SKM-1 treated with dmso at 0.1 percent for 144 hours (cell line): ENCODE results near the gene GRM4.

Source experiments
- DNase-seq: peaks from one replicate; lab custom pipeline; 2025; ENCODE audit not compliant: unreplicated experiment; lab: John Stamatoyannopoulos, UW

GRM4 gene

GRCh38 chr6:33999567-33999966, 146.3 kb downstream of the GRM4 start:
- no peak for DNase-seq

- no peak for DNase-seq
Measured at GRCh38 chr6:33998660-33999059, 147.2 kb downstream of the GRM4 start.

- DNase-seq, result no peak
Measured at GRCh38 chr6:33997265-33997664, 148.6 kb downstream of the GRM4 start.

- no peak for DNase-seq
Measured at GRCh38 chr6:33996120-33996475, 149.8 kb downstream of the GRM4 start.

DNA sequence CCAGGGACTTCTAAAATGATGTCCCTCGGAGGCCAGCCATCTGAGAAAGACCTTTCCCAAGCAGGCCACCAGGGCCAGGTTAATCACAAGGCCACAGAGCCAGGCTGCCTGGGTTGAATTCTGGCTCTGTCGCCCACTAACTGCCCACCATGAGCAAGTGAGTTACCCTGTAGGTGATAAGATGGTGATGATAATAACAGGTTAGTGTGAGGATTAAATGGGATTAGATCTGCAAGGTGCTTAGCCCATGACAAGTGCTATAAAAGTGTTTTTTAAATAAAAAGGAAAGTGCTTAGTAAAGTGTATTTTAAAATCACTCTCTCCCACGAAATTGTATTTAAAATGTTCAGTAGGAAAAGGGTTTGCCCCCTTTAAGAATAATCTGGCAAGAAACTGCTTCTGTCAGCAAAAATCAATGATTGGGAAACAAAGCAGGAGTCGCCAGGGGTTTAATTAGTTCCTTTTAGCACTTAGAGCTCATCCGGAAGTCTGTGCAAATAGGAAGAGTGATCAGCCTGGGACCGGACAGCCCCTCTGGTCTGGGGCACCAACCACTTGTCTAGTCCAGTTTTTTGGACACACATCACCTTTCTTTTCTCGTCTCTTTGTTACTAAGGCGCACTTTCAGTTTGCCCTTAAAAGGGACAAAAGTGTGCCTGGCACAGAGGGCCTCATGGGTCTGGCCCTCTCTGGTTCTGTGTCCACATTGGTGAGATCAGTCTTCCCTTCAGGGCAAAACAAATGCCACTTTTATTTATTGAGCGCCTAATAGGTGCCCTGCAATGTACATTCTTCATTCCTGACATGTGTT, 150.4 kb downstream of the GRM4 start:
- no peak for DNase-seq

GRCh38 chr6:33994472-33995308, 151.2 kb downstream of the GRM4 start:
- DNase-seq, result no peak

GRCh38 chr6:33993653-33994471, 152.0 kb downstream of the GRM4 start:
- no peak for DNase-seq

DNA sequence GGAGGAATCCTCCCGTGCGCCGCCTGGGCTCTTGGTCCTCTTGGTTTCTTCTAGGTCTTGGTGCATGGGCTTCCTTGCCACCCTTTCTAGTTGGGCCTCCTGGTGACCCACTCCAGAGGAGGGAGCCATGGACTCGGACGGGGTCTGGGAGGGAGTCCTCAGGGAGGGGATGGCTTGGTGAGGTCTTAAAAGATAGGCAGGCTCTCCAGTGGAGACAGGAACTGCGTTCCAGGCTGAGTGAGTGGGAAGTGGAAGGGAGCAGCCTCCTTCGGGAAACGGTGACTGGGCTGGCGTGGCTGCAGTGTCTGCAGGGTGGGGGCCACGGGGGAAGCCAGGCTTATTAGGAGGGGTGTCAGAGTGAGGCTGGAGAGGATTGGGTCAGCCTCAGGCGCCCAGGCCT, 152.8 kb downstream of the GRM4 start:
- DNase-seq, result no peak

GRCh38 chr6:33992191-33992590, 153.7 kb downstream of the GRM4 start:
- no peak for DNase-seq

DNA sequence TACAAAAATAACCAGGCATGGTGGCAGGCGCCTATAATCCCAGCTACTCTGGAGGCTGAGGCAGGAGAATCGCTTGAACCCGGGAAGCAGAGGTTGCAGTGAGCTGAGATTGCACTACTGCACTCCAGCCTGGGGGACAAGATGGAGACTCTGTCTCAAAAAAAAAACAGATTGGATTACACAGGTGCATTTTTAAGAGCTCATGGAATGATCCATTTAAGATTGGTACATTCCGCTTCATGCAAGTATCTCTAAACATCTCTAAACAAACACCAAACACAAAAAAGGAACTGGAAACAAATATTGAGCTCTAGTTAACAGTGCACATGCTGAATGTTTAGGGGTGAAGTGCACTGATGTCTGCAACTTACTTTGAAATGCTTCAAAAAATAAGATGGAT, 154.3 kb downstream of the GRM4 start:
- no peak for DNase-seq

- no peak for DNase-seq
Measured at GRCh38 chr6:33990061-33990541, 155.8 kb downstream of the GRM4 start.

DNA sequence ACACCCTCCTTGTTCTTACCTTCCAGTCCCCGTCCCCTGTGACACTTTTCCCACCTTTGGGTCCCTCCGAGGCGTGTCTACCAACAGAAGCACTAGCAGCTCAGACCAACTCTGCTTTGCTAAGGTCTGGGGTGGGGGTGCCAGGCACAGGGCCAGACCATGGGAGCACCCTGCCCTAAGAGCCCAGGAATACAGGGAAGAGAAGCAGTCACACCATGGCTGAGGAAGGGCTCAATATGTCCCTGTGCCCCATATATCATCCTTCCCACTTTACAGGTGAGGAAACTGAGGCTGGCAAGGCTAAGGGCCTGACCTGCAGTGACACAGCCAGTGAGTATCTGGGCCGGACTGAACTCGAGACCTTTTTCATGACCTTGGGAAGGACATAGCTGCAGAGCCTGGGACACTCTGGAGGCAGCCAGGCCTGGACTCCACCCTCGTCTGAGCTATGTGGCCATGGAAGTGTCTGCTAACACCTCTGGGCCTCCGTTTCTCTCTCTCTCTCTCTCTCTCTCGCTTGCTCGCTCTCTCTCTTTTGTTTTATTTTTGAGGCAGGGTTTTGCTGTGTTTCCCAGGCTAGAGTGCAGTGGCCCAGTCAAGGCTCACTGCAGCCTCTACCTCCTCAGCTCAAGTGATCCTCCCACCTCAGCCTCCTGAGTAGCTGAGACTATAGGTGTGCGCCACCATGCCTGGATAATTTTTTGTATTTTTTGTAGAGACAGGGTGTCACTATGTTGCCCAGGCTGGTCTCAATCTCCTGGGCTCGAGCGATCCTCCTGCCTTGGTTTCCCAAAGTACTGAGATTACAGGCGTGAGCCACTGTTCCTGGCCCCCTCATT, 156.7 kb downstream of the GRM4 start:
- DNase-seq, result no peak

DNA sequence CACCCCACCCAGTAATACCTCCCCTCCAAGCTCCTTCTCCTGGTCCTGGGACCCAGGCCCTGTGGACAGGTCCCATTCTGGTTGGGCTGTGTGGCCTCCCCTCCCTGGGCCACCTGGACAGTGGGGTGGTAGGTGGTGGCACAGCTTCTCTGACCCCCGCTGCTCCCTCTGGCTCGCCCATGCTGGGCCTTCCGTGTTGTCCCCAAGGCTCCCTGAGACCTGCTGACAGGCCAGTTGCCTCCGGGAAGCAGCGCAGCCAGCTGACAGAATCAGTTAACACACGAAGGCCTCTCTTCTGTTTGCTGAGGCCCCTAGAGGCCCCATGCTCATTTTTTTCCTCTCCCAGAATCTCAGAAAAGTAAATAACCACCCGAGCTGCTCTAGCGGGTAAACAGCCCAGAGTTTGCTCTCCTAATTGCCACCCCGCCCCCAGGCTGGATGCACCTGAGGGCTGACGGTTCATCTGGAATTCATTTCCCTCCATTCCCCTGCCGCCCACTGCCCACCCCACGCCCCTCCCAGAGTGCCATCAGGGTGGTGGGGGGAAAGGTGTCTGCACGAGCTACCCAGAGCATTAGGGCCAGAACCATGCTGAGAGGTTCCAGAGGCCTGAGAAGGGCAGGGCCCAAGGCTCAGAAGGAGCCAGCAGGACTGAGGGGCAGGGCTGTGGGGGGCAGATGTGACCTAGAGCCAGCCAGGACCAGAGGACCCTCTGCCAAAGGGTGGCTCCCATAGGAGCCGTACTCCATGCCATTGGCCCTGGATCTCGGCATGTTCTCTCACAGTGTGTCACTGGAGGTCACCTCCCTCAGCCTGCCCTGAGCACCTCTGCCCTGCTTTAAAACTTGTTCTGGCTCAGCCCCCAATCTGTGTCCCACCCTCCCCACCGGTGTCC, 157.5 kb downstream of the GRM4 start:
- no peak for DNase-seq

DNA sequence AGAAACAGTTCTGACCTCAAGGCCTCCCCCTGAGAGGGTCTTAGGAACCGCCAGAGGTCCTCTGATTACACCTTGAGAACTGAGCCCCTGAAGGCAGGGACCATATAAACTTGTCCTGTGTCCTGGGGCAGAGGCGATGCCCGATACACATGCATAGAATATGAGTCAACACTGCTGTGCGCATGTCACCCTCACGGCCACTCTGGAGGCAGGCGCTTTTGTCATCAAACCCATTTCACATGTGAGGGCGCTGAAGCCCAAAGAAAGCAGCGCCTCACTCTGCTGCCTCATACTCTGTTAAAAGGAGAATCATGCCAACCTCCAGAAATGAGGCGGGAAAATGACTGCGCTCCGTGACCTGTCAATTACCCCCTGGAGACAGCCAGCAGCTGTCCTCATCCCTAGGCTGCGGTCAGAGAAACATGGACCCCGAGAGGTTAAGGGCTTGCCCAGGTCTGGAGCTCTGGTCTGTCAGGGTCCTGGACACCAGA, 158.3 kb downstream of the GRM4 start:
- DNase-seq, result no peak

GRCh38 chr6:33985947-33986346, 159.9 kb downstream of the GRM4 start:
- no peak for DNase-seq

DNA sequence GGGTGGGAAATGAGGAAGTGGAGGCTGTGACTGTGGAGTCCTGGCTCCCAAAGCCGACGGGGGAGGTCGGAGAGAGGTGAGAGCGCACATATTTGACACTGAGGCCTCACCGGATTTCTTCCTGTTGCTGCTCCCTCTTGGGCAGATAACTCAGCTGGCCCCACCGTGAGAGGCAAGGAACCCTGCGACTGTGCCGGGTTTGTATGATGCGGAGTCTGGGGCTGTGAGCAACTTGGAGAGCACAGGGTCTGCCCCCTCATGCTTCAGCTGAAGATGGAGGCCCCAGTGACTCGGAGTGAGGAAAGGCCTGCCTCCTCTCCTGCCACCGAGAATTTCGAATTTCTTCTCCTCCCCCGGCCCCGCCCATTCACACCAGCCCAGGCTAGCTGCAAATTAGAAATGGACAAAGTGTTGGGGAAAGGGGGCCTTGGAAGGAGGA, 160.6 kb downstream of the GRM4 start:
- no peak for DNase-seq

DNA sequence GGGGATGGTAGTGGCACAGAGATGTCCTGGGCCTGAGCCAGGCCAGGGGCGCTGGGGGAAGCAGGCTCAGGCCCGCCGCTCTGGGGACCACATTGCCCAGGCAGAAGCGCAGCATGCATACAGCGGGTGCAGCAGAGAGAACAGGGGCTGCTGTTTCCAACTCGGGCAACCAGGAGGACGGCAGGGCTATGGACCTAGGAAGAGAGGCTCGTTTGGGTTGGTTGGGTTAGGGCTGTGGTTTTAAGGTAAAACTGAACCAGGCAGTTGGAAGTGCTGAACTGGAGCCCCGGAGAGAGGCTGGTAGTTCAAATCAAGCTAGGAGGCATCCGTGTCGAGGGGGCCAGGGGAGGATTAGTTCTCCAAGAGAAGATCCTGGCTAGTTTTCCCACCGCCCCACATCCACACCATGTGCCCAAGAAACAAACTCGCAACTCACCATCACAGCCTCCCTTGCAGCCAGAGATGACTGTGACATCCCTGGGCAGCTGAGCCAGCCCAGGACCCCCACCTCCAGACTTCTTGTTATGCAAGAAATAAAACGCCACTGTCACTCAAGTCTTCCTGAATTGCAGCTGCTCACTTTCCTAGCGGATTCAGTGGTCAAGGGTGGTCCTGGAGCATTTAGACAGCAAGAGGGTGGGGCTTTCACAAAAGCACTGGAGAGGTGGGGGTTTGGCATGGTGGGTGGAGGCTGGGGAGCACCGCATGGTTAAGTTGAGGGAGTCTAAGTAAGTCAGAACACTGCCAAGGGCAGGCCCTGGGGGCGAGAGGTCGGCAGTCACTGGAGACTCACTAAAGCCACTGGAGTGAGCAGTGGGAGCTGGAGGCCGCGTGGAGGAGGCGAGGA, 161.2 kb downstream of the GRM4 start:
- DNase-seq, result no peak

GRCh38 chr6:33983721-33984465, 162.0 kb downstream of the GRM4 start:
- no peak for DNase-seq
